Heart left ventricle (tissue), 13 donors: ENCODE measurements around the gene USO1.
A peak's percentile ranks its signal among the peaks of the same experiment; 100 is the strongest.

Source experiments
- POLR2A ChIP-seq, 2 donors: fragments of 450-650 bp; IDR thresholded peaks; one replicate each; pipeline ENCODE4 v1.6.1; 2017; ENCODE audit warnings: antibody characterized with exemption in 2 of 2, mild to moderate bottlenecking in 2 of 2, moderate library complexity in 2 of 2
- TF ChIP-seq, protein P1 (sequence below), 12 donors: fragments of 200-600 bp; sonication (generic) in 4 of 12; IDR thresholded peaks; one replicate each; pipeline versions ENCODE4 v1.5.0 to v1.8.0; 2018 to 2022; ENCODE audit warnings: antibody characterized with exemption in 12 of 12, mild to moderate bottlenecking in 5 of 12
- donor health status: ischemic (EF 13 %, LVEDD 7.1; RV severe dilation, severe dysfunction).
- donor health status: DM: no; HTN: yes; CAD: no.
- donor health status: DM: no; HTN: no; CAD: no.
- donor health status: ischemic (EF 25% LVEDD 6.9; RV normal size, moderate dysfunction).
- donor health status: ischemic (EF 25% LVEDD 5.7; RV mildly dilated, moderate dysfunction).
- donor health status: ischemic (EF 35%, LVEDD 5.7; RV mildly dilated, moderate dysfunction).
- donor health status: nonischemic (EF 11% LVEDD 7.7; RV severe dilation, severe dysfunction).
- donor health status: DM: yes; HTN: yes; CAD: no.
- donor health status: PGD.
- donor health status: ischemic (EF 29% LVEDD 5.4; RV normal size, mild dysfunction).
- donor health status: nonischemic (EF 23%, LVEDD 6.1; RV moderate dilation, normal function).

DNA sequence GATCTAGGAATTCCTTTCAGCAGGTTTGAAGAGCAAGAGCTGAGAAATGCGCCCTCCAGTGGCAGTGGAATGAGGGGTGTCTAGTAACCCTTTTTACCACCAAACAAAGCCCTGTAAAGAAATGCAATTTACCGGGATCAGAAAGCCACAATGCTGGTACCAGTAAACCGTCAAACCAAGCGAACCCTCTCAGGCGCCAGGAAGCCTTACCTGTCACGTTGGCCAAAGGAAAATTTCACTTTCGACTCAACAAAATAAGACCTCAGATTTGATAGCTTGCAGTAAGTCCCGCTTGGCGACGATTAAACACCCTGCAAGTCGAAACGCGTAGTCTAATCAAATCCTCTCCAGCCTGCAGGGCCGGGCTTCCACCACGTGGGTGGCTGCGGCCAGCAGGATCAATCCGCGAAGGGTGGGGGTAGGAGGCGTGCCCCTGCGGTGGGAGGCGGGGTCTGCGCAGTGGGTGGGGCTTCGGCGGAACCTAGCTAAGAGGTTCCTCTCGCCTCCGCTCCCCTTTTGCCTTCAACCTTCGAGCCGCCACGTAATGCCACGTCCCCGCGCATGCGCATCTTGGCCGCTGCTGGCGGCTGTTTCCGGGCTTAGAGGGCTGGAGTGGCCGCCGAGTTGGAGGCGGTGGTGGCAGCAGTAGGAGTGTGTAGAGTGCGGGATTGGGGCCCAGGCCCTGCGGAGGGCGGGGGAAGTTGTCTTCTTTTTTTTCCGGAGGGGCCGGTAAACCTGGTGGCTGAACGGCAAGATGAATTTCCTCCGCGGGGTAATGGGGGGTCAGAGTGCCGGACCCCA is at the start of gene USO1:
- TF ChIP-seq, protein P1, sequence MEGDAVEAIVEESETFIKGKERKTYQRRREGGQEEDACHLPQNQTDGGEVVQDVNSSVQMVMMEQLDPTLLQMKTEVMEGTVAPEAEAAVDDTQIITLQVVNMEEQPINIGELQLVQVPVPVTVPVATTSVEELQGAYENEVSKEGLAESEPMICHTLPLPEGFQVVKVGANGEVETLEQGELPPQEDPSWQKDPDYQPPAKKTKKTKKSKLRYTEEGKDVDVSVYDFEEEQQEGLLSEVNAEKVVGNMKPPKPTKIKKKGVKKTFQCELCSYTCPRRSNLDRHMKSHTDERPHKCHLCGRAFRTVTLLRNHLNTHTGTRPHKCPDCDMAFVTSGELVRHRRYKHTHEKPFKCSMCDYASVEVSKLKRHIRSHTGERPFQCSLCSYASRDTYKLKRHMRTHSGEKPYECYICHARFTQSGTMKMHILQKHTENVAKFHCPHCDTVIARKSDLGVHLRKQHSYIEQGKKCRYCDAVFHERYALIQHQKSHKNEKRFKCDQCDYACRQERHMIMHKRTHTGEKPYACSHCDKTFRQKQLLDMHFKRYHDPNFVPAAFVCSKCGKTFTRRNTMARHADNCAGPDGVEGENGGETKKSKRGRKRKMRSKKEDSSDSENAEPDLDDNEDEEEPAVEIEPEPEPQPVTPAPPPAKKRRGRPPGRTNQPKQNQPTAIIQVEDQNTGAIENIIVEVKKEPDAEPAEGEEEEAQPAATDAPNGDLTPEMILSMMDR (IDR thresholded peaks at IDR 0.05) = peak; percentile 41 to 77 (median 67)
- peak; percentile 75 to 93 for TF ChIP-seq POLR2A (IDR thresholded peaks at IDR 0.05)
